ENCODE results near the gene SLC39A5.

SLC39A5 gene

DNA sequence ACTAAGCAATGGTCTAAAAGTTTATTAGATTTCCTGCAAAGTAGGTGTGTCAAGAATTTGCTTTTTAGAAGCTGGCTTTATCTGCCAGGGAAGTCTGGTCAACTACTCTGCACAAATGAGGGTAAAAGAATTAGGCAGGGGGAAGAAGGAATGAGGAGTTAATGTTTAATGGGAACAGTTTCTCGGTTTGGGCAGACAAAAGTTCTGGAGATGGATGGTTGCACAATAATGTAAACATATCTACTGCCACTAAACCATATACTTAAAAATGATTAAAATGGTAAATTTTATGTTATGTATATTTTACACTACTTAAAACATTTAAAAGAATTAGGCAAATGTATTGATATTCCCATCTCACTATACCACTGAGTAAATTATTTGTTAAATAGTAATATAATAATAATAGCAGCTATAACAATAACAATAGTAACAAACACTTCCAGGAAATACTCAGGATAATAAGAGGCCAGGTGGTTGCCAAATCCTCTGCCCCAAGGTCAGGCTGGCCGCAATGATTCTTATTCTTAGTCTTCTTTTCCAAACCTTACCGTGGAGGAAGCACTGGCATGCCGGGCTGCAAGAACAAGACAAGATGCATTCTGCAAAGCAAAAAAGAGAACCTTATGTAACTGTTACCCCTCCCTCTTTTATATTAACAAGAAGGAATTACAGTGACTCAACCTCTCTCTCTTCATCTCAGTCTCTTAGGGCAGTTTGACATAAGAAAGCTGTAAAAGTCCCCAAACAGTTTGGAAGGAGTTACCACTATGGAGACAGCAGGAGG, 56.4 kb downstream of the SLC39A5 start:
- DNase-seq (ENCODE audit: low spot score): no peak
- in situ Hi-C loops (cut with MboI; ENCODE audit: low sequenced_read_pairs, unreplicated experiment): no loop called here
- TF ChIP-seq, protein P1, sequence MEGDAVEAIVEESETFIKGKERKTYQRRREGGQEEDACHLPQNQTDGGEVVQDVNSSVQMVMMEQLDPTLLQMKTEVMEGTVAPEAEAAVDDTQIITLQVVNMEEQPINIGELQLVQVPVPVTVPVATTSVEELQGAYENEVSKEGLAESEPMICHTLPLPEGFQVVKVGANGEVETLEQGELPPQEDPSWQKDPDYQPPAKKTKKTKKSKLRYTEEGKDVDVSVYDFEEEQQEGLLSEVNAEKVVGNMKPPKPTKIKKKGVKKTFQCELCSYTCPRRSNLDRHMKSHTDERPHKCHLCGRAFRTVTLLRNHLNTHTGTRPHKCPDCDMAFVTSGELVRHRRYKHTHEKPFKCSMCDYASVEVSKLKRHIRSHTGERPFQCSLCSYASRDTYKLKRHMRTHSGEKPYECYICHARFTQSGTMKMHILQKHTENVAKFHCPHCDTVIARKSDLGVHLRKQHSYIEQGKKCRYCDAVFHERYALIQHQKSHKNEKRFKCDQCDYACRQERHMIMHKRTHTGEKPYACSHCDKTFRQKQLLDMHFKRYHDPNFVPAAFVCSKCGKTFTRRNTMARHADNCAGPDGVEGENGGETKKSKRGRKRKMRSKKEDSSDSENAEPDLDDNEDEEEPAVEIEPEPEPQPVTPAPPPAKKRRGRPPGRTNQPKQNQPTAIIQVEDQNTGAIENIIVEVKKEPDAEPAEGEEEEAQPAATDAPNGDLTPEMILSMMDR (IDR thresholded peaks at IDR 0.05; ENCODE audit: borderline replicate concordance, control extremely low read depth, extremely low read depth, insufficient read depth, missing control alignments): no peak
